Neural cell (in vitro differentiated cells): ENCODE results near the gene ASMT.

Source experiments
- EP300 ChIP-seq: fragments of 450-650 bp; conservative IDR thresholded peaks from 2 replicates; pipeline ENCODE4 v1.6.1; 2014; ENCODE audit warnings: antibody characterized with exemption, mild to moderate bottlenecking, moderate library complexity; ENCODE audit not compliant: poor library complexity, severe bottlenecking
- EZH2 ChIP-seq: fragments of 200-600, 300-800 bp; shearing (Covaris generic), sonication (generic); IDR thresholded peaks from 2 replicates; pipeline ENCODE4 v1.6.1; 2014; ENCODE audit warnings: antibody characterized with exemption, low read length, borderline replicate concordance, mild to moderate bottlenecking; ENCODE audit not compliant: insufficient read depth, poor library complexity, severe bottlenecking
- MXI1 ChIP-seq: fragments of 450-650 bp; conservative IDR thresholded peaks from 2 replicates; pipeline ENCODE4 v1.6.1; 2014; ENCODE audit warnings: antibody characterized with exemption, mild to moderate bottlenecking; ENCODE audit not compliant: poor library complexity, severe bottlenecking
- TAF1 ChIP-seq: IDR thresholded peaks from 2 replicates; pipeline ENCODE4 v1.6.1; 2012; ENCODE audit warnings: low read depth
- TF ChIP-seq, protein P1 (sequence below): fragments of 450-650 bp; IDR thresholded peaks from 2 replicates; pipeline ENCODE4 v1.5.1; 2014; ENCODE audit warnings: antibody characterized with exemption, mild to moderate bottlenecking, moderate library complexity; ENCODE audit not compliant: poor library complexity, severe bottlenecking

DNA sequence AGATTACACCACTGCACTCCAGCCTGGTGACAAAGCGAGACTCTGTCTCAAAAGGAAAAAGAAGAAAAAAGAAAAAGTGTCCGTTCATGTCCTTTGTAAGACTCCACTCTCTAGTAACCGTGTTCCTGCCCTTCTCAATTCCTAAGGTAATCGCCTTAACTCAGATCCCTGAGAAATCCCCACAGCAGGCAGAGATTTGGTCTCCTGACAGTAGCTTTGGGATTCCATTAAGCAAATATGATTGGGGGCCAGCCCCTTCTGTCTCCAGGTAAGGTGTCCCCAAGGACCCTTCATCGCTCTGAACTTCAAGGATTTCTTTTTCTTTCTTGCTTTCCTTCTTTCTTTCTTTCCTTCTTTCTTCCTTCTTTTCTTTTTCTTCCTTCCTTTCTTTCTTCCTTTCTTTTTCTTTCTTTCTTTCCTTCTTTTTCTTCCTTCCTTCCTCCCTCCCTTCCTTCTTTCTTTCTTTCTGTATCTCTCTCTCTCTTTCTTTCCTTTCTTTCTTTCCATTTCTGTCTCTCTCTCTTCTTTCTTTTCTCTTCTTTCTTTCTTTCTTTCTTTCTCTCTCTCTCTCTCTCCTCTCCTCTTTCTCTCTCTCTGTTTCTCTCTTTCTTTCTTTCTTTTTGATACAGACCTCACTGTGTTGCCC is 2.1 kb upstream of the ASMT start:
- TF ChIP-seq, protein P1, sequence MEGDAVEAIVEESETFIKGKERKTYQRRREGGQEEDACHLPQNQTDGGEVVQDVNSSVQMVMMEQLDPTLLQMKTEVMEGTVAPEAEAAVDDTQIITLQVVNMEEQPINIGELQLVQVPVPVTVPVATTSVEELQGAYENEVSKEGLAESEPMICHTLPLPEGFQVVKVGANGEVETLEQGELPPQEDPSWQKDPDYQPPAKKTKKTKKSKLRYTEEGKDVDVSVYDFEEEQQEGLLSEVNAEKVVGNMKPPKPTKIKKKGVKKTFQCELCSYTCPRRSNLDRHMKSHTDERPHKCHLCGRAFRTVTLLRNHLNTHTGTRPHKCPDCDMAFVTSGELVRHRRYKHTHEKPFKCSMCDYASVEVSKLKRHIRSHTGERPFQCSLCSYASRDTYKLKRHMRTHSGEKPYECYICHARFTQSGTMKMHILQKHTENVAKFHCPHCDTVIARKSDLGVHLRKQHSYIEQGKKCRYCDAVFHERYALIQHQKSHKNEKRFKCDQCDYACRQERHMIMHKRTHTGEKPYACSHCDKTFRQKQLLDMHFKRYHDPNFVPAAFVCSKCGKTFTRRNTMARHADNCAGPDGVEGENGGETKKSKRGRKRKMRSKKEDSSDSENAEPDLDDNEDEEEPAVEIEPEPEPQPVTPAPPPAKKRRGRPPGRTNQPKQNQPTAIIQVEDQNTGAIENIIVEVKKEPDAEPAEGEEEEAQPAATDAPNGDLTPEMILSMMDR: no peak
- no peak for TF ChIP-seq TAF1
- no peak for TF ChIP-seq EZH2
- no peak for TF ChIP-seq EP300
- no peak for TF ChIP-seq MXI1
